Activated CD4-positive, alpha-beta T cell treated with anti-CD3 and anti-CD28 coated beads, Interleukin-2, amount 10 ng/mL, durations not matched to agents 24 days and 14 days (primary cell): ENCODE data around the gene PPWD1. TPM values are rescaled to one million over a fixed set of nuclear protein-coding genes. Genes with fewer than 3 reads are reported as not detected.

Experiments
- total RNA-seq: library from RNA; stranded (reverse); gene quantifications from 2 replicates; pipeline ENCODE4 v1.2.3, GENCODE V29; 2022

Gene PPWD1
- total RNA-seq, 1 donor from 2014 or later, result 55.6 TPM

Other genes starting within 250 kb of the PPWD1 start
- 0.73 and 0.89 TPM in 2 replicates for gene ADAMTS6, start 81.4 kb upstream of the PPWD1 start, total RNA-seq
- 87.8 and 88.8 TPM in 2 replicates for gene CENPK, start 128 bp upstream of the PPWD1 start, total RNA-seq
- 5.3 and 6.0 TPM in 2 replicates for gene TRIM23, start 61.0 kb downstream of the PPWD1 start, total RNA-seq
- 4.7 and 5.1 TPM in 2 replicates for gene SHLD3, start 61.7 kb downstream of the PPWD1 start, total RNA-seq
- gene TRAPPC13, start 61.7 kb downstream of the PPWD1 start, total RNA-seq, result 22.4 and 27.2 TPM in 2 replicates
- gene SGTB, start 158.8 kb downstream of the PPWD1 start, total RNA-seq, result 10.0 and 10.3 TPM in 2 replicates
- 28.0 and 30.7 TPM in 2 replicates for gene NLN, start 158.9 kb downstream of the PPWD1 start, total RNA-seq